Measurements from ENCODE around the gene SYMPK. TPM values are rescaled to one million over a fixed set of nuclear protein-coding genes. Genes with fewer than 3 reads are reported as not detected.
A peak's percentile ranks its signal among the peaks of the same experiment; 100 is the strongest.

Gene SYMPK
- 23.5 TPM for total RNA-seq

DNA sequence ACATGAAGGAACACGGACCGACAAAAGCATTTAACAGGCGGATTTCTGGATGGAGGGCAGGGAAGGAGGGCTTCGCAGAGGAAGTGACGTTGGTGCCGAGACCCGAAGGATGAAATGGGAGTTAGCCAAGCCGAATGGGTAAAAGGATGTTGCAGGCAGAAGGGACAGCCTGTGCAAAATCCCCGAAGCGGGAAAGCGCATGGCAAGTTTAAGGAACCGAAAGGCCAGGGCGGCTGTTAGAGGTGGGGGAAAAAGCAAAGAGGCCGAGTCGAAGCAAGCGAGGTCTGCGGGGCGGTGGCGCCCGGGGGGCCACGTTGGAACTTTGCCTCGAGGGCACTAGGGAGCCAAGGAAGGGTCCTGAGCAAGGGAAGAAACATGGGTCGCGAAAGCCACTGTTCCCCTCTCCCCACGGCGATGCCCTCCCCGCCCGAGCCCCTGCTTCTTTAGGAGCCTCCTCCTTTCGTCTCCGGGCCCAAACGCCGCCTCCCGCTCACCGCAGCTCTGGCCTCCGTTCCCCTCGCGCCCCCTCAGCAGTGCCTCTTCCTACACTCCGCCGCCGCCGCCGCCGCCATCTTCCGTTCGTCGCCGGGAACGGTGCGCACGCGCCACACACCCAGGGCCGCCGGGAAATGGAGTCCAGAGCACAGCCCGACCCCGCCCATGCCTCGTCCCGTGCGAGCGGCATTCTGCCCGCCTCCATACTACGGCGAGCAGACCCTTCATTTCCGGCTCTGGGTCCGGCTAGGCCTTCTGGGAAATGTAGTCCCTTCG is at the start of gene SYMPK:
Gene SYMPK (minus strand): TSS at position 584 of the 771 bp plus-strand sequence. CDS start 8,652 bp downstream, outside the sequence.
- Histone ChIP-seq H3K9ac (ENCODE audit: low read depth in 1 of 3, low read length in 3 of 3) (peak within 1 kb of the TSS; percentile 92 to 96 (median 93)), H3K4me3 (ENCODE audit: low read length in 3 of 3) (peak within 1 kb of the TSS; percentile 82 to 96 (median 91)), H3K36me3 (ENCODE audit: control insufficient read depth in 3 of 3, insufficient read depth in 3 of 3, low read length in 3 of 3) (peaks cover 6 to 11% (median 10%) of the 10 kb centered on the region in 3 donors)

DNA sequence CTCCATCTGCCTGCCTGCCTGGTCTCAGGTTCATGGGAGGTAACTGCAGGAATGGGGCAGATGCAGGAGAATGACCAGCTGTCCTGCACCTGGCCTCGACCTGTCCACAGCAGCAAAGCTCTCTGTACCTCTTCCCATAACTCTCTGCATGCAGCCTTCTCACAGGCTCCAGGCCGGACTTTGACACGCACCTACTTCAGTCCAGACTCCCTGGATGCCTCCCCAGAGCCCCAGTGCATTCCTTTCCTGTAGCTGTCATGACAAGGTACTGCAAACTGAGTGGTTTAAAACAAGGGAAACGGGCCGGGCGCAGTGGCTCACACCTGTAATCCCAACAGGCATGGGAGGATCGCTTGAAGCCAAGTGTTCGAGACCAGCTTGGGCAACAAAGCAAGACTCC is 48.3 kb upstream of the SYMPK start:
- H3K9ac ChIP-seq (ENCODE audit: low read depth in 1 of 3, low read length in 3 of 3): no peak overlapping the region
- H3K27me3 ChIP-seq (ENCODE audit: control insufficient read depth in 3 of 3, insufficient read depth in 3 of 3, low read length in 3 of 3): peaks cover 13 to 26% (median 25%) of the 10 kb centered on the region in 3 donors
- no peaks in the 10 kb centered on the region for H3K36me3 ChIP-seq (ENCODE audit: control insufficient read depth in 3 of 3, insufficient read depth in 3 of 3, low read length in 3 of 3)
- H3K4me3 ChIP-seq (ENCODE audit: low read length in 3 of 3): no peak overlapping the region
- no peak overlapping the region for H3K27ac ChIP-seq (ENCODE audit: low read depth, low read length)
- H3K4me1 ChIP-seq (ENCODE audit: control insufficient read depth in 3 of 3, insufficient read depth in 3 of 3, low read length in 3 of 3): no peaks in the 10 kb centered on the region
- no peaks in the 10 kb centered on the region for H3K9me3 ChIP-seq (ENCODE audit: control insufficient read depth in 3 of 3, low read length in 3 of 3)

More for the DNA sequence above, at the start of gene SYMPK:
- Histone ChIP-seq H3K4me1 (ENCODE audit: control insufficient read depth in 3 of 3, insufficient read depth in 3 of 3, low read length in 3 of 3) (peaks cover 7 to 20% (median 14%) of the 10 kb centered on the region in 3 donors), H3K27ac (ENCODE audit: low read depth, low read length) (peak within 1 kb of the TSS; percentile 80), H3K27me3 (ENCODE audit: control insufficient read depth in 3 of 3, insufficient read depth in 3 of 3, low read length in 3 of 3) (peaks cover 4 to 20% (median 20%) of the 10 kb centered on the region in 3 donors), H3K9me3 (ENCODE audit: control insufficient read depth in 3 of 3, low read length in 3 of 3) (no peaks in the 10 kb centered on the region)

DNA sequence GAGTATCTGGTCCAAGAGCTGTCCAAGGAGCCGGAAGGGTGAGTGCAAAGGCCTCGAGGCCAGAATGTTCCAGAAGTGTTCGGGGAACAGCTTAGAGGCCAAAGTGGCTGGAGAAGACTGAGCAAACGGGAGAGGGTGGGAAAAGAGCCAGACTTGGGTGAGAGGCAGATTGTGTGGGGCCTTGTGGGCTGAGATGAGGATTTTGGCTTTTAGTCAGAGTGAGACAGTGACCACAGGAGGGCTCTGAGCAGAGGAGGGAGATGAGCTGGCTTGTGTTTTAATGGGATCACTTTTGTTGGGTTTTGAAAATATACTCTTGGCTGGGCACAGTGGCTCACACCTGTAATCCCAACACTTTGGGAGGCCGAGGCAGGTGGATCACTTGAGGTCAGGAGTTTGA is 46.0 kb upstream of the SYMPK start:
- no peak overlapping the region for H3K27ac ChIP-seq (ENCODE audit: low read depth, low read length)
- no peaks in the 10 kb centered on the region for H3K36me3 ChIP-seq (ENCODE audit: control insufficient read depth in 3 of 3, insufficient read depth in 3 of 3, low read length in 3 of 3)
- no peak overlapping the region for H3K9ac ChIP-seq (ENCODE audit: low read depth in 1 of 3, low read length in 3 of 3)
- no peaks in the 10 kb centered on the region for H3K4me1 ChIP-seq (ENCODE audit: control insufficient read depth in 3 of 3, insufficient read depth in 3 of 3, low read length in 3 of 3)
- no peak overlapping the region for H3K4me3 ChIP-seq (ENCODE audit: low read length in 3 of 3)
- no peaks in the 10 kb centered on the region for H3K9me3 ChIP-seq (ENCODE audit: control insufficient read depth in 3 of 3, low read length in 3 of 3)
- peaks cover 13 to 23% (median 21%) of the 10 kb centered on the region in 3 donors for H3K27me3 ChIP-seq (ENCODE audit: control insufficient read depth in 3 of 3, insufficient read depth in 3 of 3, low read length in 3 of 3)

DNA sequence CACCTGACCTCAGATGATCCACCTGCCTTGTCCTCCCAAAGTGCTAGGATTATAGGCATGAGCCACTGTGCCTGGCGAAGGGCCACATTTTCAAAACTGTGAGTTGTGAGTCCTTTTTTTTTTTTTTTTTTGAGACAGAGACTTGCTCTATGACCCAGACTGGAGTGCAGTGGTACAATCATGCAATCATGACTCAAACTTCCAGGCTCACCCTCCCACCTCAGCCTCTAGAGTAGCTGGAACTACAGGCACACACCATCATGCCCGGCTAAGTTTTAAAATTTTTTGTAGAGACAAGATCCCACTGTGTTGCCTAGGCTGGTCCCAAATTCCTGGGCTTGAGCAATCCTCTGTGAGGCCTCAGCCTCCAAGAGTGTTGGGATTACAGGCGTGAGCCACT is 43.3 kb upstream of the SYMPK start:
- Histone ChIP-seq H3K36me3 (ENCODE audit: control insufficient read depth in 3 of 3, insufficient read depth in 3 of 3, low read length in 3 of 3) (no peaks in the 10 kb centered on the region), H3K27ac (ENCODE audit: low read depth, low read length) (no peak overlapping the region), H3K27me3 (ENCODE audit: control insufficient read depth in 3 of 3, insufficient read depth in 3 of 3, low read length in 3 of 3) (peaks cover 4 to 8% (median 4%) of the 10 kb centered on the region in 3 donors), H3K4me1 (ENCODE audit: control insufficient read depth in 3 of 3, insufficient read depth in 3 of 3, low read length in 3 of 3) (peaks cover 9 to 12% (median 10%) of the 10 kb centered on the region in 3 donors), H3K9me3 (ENCODE audit: control insufficient read depth in 3 of 3, low read length in 3 of 3) (no peaks in the 10 kb centered on the region), H3K4me3 (ENCODE audit: low read length in 3 of 3) (no peak overlapping the region), H3K9ac (ENCODE audit: low read depth in 1 of 3, low read length in 3 of 3) (no peak overlapping the region)

DNA sequence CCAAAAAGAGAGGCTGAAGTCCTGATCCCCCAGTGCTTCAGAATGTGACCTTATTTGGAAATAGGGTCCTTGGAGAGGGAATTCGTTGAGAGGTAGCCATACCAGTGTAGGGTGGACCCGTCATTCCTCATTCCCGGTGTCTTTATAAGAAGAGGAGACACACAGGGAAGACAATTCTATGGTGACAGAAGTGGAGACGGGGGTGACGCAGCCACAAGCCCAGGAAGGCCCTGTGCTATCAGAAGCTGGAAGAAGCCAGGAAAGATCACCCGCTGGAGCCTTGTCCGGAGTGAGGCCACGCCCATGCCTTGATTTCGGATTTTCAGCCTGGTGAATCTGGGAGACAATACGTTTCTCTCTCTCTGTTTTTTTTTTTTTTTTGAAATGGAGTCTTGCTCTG is 42.1 kb upstream of the SYMPK start:
- Histone ChIP-seq H3K27me3 (ENCODE audit: control insufficient read depth in 3 of 3, insufficient read depth in 3 of 3, low read length in 3 of 3) (peaks cover 0 to 2% (median 0%) of the 10 kb centered on the region in 3 donors), H3K36me3 (ENCODE audit: control insufficient read depth in 3 of 3, insufficient read depth in 3 of 3, low read length in 3 of 3) (peaks cover 0 to 3% (median 0%) of the 10 kb centered on the region in 3 donors), H3K27ac (ENCODE audit: low read depth, low read length) (no peak overlapping the region), H3K9me3 (ENCODE audit: control insufficient read depth in 3 of 3, low read length in 3 of 3) (no peaks in the 10 kb centered on the region), H3K4me1 (ENCODE audit: control insufficient read depth in 3 of 3, insufficient read depth in 3 of 3, low read length in 3 of 3) (peaks cover 17 to 21% (median 17%) of the 10 kb centered on the region in 3 donors), H3K4me3 (ENCODE audit: low read length in 3 of 3) (no peak overlapping the region), H3K9ac (ENCODE audit: low read depth in 1 of 3, low read length in 3 of 3) (no peak overlapping the region)

DNA sequence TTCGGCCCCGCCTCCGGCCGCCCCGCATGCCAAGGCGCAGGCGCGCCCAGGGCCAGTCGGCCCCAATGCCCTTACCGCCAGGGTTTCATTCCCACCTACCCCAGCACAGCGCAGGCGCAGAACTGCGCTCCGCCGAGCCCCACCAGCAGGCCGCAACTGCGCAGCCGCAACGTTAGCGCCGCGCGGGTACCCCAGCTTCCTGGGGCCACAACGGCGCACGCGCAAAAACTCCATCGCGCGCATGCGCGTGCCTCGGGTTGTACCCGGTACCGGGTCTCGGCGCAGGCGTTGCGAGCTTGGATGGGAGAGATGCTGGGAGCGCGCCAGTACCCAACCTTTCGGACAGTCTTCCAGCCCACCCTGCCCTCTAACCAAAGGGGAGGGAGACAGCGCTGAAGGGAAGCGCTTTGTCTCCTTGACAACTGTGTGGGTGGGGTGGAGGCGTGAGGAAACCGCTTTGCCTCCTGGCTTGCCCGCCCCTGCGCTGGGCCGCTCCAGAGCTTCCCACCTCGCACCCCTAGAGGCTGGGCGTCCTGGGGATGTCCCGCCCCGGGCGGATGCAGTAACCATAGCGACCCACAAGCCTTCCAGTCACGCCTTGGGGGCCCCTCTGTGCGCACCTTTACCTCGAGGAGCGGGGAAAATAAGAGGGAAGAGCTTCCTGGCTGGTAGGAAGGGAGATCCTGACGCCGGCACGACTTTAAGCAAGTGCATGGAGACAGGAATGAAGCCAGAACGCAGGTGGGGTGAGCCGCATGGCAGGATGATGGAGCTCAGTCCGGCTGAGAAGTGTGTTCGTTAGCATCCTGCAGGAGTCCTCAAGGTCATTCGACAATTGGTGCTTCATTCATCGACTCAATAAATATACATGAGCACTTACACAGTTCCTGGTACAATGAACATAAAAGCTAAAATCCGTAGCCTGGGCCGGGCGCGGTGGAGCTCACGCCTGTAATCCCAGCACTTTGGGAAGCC is 40.0 kb upstream of the SYMPK start:
- peak overlapping the region; percentile 95 to 98 (median 97) for H3K4me3 ChIP-seq (ENCODE audit: low read length in 3 of 3)
- peak overlapping the region; percentile 23 for H3K27ac ChIP-seq (ENCODE audit: low read depth, low read length)
- H3K4me1 ChIP-seq (ENCODE audit: control insufficient read depth in 3 of 3, insufficient read depth in 3 of 3, low read length in 3 of 3): peaks cover 17 to 25% (median 17%) of the 10 kb centered on the region in 3 donors
- peaks cover 0 to 2% (median 0%) of the 10 kb centered on the region in 3 donors for H3K27me3 ChIP-seq (ENCODE audit: control insufficient read depth in 3 of 3, insufficient read depth in 3 of 3, low read length in 3 of 3)
- H3K9me3 ChIP-seq (ENCODE audit: control insufficient read depth in 3 of 3, low read length in 3 of 3): no peaks in the 10 kb centered on the region
- peak overlapping the region; percentile 22 to 92 (median 84) for H3K9ac ChIP-seq (ENCODE audit: low read depth in 1 of 3, low read length in 3 of 3)
- H3K36me3 ChIP-seq (ENCODE audit: control insufficient read depth in 3 of 3, insufficient read depth in 3 of 3, low read length in 3 of 3): peaks cover 9 to 14% (median 14%) of the 10 kb centered on the region in 3 donors

DNA sequence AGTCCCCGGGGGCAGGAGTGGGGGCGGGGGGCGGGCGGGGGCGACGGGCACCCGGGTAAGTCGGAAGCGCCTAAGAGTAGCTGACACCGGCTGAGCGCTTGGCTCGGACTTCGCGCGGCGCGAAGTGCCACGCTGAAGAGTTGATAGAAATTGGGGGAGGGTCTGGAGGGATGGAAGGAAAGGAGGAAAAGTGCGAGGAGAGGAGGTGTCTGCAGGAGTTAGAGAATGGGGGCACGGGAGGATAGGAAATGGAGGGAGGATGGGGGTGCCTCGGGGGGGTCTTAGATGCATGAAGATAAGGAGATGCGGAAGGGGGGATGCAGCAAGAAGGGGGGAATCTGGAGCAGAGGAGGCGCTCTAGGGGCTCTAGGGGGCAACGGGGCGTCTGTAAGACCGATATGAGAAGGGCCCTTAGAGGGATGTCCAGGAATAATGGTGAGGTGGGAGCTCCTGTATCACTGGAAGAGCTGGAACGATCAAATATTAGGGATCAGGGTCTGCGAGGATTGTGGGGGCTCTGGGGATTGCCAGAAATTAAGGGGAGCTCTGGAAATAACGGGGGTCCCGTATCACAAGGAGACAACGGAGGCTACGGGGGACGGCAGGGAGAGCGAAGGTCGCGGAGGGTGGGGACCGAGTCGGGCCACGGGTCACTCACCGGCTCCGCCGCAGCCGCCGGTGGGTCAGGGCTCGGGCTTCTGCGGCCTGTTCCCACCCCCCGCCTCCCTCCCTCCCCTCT is 39.1 kb upstream of the SYMPK start, which contains the start of gene MYPOP:
Gene MYPOP (minus strand): TSS at position 702 of the 739 bp plus-strand sequence. CDS start 840 bp downstream, outside the sequence.
- no peaks in the 10 kb centered on the region for H3K9me3 ChIP-seq (ENCODE audit: control insufficient read depth in 3 of 3, low read length in 3 of 3)
- peaks cover 17 to 25% (median 17%) of the 10 kb centered on the region in 3 donors for H3K4me1 ChIP-seq (ENCODE audit: control insufficient read depth in 3 of 3, insufficient read depth in 3 of 3, low read length in 3 of 3)
- peaks cover 0 to 2% (median 0%) of the 10 kb centered on the region in 3 donors for H3K27me3 ChIP-seq (ENCODE audit: control insufficient read depth in 3 of 3, insufficient read depth in 3 of 3, low read length in 3 of 3)
- peaks cover 12 to 19% (median 14%) of the 10 kb centered on the region in 3 donors for H3K36me3 ChIP-seq (ENCODE audit: control insufficient read depth in 3 of 3, insufficient read depth in 3 of 3, low read length in 3 of 3)
- peak within 1 kb of the TSS; percentile 69 to 92 (median 88) for H3K9ac ChIP-seq (ENCODE audit: low read depth in 1 of 3, low read length in 3 of 3)
- H3K27ac ChIP-seq (ENCODE audit: low read depth, low read length): peak within 1 kb of the TSS; percentile 44
- peak within 1 kb of the TSS; percentile 95 to 98 (median 97) for H3K4me3 ChIP-seq (ENCODE audit: low read length in 3 of 3)

DNA sequence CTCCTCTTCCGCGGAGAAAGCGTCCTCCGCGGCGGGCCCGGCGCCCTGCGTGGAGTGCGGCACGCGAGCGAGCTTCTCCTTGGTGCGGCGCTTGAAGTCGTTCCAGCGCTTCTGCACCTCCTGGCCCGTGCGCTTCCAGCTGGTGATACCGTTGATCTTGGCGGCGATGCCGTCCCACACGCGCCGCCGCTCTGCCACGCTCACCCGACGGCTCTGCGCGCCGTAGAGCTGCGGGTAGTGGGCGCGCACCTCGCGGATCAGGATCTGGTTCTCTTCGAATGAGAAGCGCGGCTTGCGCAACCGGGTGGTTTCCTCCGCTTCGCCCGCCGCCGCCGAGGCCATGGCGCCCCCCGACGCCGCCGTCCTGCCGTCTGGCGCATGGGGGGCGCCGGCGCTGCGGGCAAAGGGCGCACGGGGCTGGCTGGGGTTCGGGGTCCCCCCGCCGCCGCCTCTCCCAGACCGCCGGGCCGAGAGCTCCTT is 38.5 kb upstream of the SYMPK start:
- Histone ChIP-seq H3K9ac (ENCODE audit: low read depth in 1 of 3, low read length in 3 of 3) (peak overlapping the region in 2 of 3 donors; percentile 54 to 62), H3K9me3 (ENCODE audit: control insufficient read depth in 3 of 3, low read length in 3 of 3) (no peaks in the 10 kb centered on the region), H3K4me3 (ENCODE audit: low read length in 3 of 3) (peak overlapping the region; percentile 51 to 92 (median 90)), H3K4me1 (ENCODE audit: control insufficient read depth in 3 of 3, insufficient read depth in 3 of 3, low read length in 3 of 3) (peaks cover 17 to 25% (median 17%) of the 10 kb centered on the region in 3 donors), H3K27me3 (ENCODE audit: control insufficient read depth in 3 of 3, insufficient read depth in 3 of 3, low read length in 3 of 3) (peaks cover 0 to 2% (median 0%) of the 10 kb centered on the region in 3 donors), H3K36me3 (ENCODE audit: control insufficient read depth in 3 of 3, insufficient read depth in 3 of 3, low read length in 3 of 3) (peaks cover 12 to 19% (median 14%) of the 10 kb centered on the region in 3 donors), H3K27ac (ENCODE audit: low read depth, low read length) (no peak overlapping the region)

All from skeletal muscle tissue (tissue), 4 donors.